A673 (cell line): ENCODE measurements around the gene PML. TPM values are rescaled to one million over a fixed set of nuclear protein-coding genes. Genes with fewer than 3 reads are reported as not detected.

ENCODE experiments used
- BruUV-seq: library from RNA; stranded (reverse); fragments of 400-500 nt; replicated peaks from 2 replicates; lab custom pipeline; 2021; lab: Mats Ljungman, UMichigan
- CTCF ChIA-PET: fragments of 300-600 bp; sonication (Branson Sonifier 250); formaldehyde crosslinking; loops from one replicate; lab custom pipeline; 2022; ENCODE audit warnings: antibody characterized with exemption; lab: Charles Lee
- POLR2A ChIA-PET: fragments of 300-600 bp; sonication (Branson Sonifier 250); formaldehyde crosslinking; loops from one replicate; lab custom pipeline; 2022; ENCODE audit warnings: antibody characterized with exemption; ENCODE audit not compliant: low non-redundant PET; lab: Charles Lee
- DNase-seq: peaks from one replicate; pipeline ENCODE4 v3.0.0-alpha.2; 2015; ENCODE audit warnings: low spot score
- H3K27ac ChIP-seq: fragments of 200-600 bp; sonication (generic); 2 replicates; pipeline ENCODE4 v1.5.1; 2016; ENCODE audit warnings: mixed run types, low read depth, mild to moderate bottlenecking, mixed read lengths, antibody characterized with exemption, low read length; ENCODE audit not compliant: poor library complexity, severe bottlenecking
- H3K27me3 ChIP-seq: fragments of 200-600 bp; sonication (generic); replicated peaks from 2 replicates; pipeline ENCODE4 v1.6.1; 2017; ENCODE audit warnings: mixed run types, low read depth, mild to moderate bottlenecking, mixed read lengths, antibody characterized with exemption, low read length; ENCODE audit not compliant: insufficient read depth, poor library complexity
- H3K36me3 ChIP-seq: fragments of 200-600 bp; sonication (generic); 2 replicates; pipeline ENCODE4 v1.6.1; 2016; ENCODE audit warnings: mixed run types, mild to moderate bottlenecking, mixed read lengths, antibody characterized with exemption, low read length; ENCODE audit not compliant: insufficient read depth, poor library complexity, severe bottlenecking
- H3K4me1 ChIP-seq: fragments of 200-600 bp; sonication (generic); 2 replicates; pipeline ENCODE4 v1.6.1; 2017; ENCODE audit warnings: mixed run types, mild to moderate bottlenecking, mixed read lengths, antibody characterized with exemption, low read length; ENCODE audit not compliant: insufficient read depth, poor library complexity, severe bottlenecking
- H3K4me3 ChIP-seq: fragments of 200-600 bp; sonication (generic); 2 replicates; pipeline ENCODE4 v1.5.1; 2016; ENCODE audit warnings: low read depth, mixed run types, mild to moderate bottlenecking, mixed read lengths, low read length; ENCODE audit not compliant: poor library complexity, severe bottlenecking
- H3K9me3 ChIP-seq: fragments of 200-600 bp; sonication (generic); 2 replicates; pipeline ENCODE4 v1.6.1; 2016; ENCODE audit warnings: mixed run types, low read depth, mild to moderate bottlenecking, mixed read lengths, antibody characterized with exemption, low read length; ENCODE audit not compliant: poor library complexity, severe bottlenecking
- CTCF ChIP-seq: fragments of 300-800, 200-600 bp; sonication (generic); conservative IDR thresholded peaks from 2 replicates; pipeline ENCODE4 v1.5.1; 2017; ENCODE audit warnings: low read depth, mild to moderate bottlenecking, antibody characterized with exemption, low read length, moderate library complexity, mixed read lengths
- EZH2 ChIP-seq: fragments of 200-600 bp; sonication (generic); IDR thresholded peaks from 2 replicates; pipeline ENCODE4 v1.6.1; 2017; ENCODE audit warnings: borderline replicate concordance, low read depth, mild to moderate bottlenecking, mixed read lengths, antibody characterized with exemption, low read length; ENCODE audit not compliant: poor library complexity, severe bottlenecking
- intact Hi-C: fragments of 100-400 bp; cut with micrococcal nuclease; formaldehyde crosslinking; loops from one replicate; pipeline ENCODE4 v1.10.0; 2022; ENCODE audit not compliant: unreplicated experiment
- total RNA-seq: library from RNA; stranded (reverse); gene quantifications from 2 replicates; pipeline ENCODE4 v1.2.3, GENCODE V29; 2021

Gene PML
- total RNA-seq, 1 experiment from 2014 or later, result 40.0 TPM

- Histone ChIP-seq H3K36me3 (peaks cover 23% of the 10 kb centered on the region), H3K27me3 (no peaks in the 10 kb centered on the region), H3K27ac (peak overlapping the region; percentile 75), H3K4me1 (peaks cover 23% of the 10 kb centered on the region), H3K4me3 (no peak overlapping the region), H3K9me3 (no peaks in the 10 kb centered on the region)
- ChIA-PET POLR2A (interaction anchor here (0.8 kb wide), 1 partner anchor 113 kb away, joined by 5 read pairs; no protein-coding TSS in a partner anchor), CTCF (interaction anchor here (0.6 to 1.6 kb wide), 11 partner anchors 15 to 596 kb away, joined by 4 to 22 read pairs (median 6); partner anchors contain the start of gene TBC1D21)
- no peak for DNase-seq
- intact Hi-C loops, result no loop called here
- no peak for TF ChIP-seq EZH2
- no peak for TF ChIP-seq CTCF
- BruUV-seq, result no TSS peak
Measured at GRCh38 chr15:73950479-73950830, 44.1 kb upstream of the PML start.

- no peaks in the 10 kb centered on the region for H3K9me3 ChIP-seq
- CTCF ChIA-PET, result interaction anchor here (0.5 to 1.6 kb wide), 13 partner anchors 14 to 779 kb away, joined by 3 to 22 read pairs (median 5); partner anchors contain the start of gene TBC1D21
- peak overlapping the region; percentile 75 for H3K27ac ChIP-seq
- no TSS peak for BruUV-seq
- peak; percentile 97 for DNase-seq
- peaks cover 23% of the 10 kb centered on the region for H3K36me3 ChIP-seq
- TF ChIP-seq CTCF (peak; percentile 85), EZH2 (no peak)
- intact Hi-C loops, result no loop called here
- no peaks in the 10 kb centered on the region for H3K27me3 ChIP-seq
- H3K4me3 ChIP-seq, result no peak overlapping the region
- POLR2A ChIA-PET, result interaction anchor here (0.5 to 0.8 kb wide), 2 partner anchors 62 to 114 kb away, joined by 5 to 16 read pairs; no protein-coding TSS in a partner anchor
- peaks cover 23% of the 10 kb centered on the region for H3K4me1 ChIP-seq
Measured at GRCh38 chr15:73950831-73951561, 43.5 kb upstream of the PML start.

- no peak for DNase-seq
- intact Hi-C loops, result no loop called here
- ChIA-PET POLR2A (interaction anchor here (0.5 kb wide), 1 partner anchor 63 kb away, joined by 16 read pairs; no protein-coding TSS in a partner anchor), CTCF (interaction anchor here (0.5 to 1.6 kb wide), 8 partner anchors 14 to 779 kb away, joined by 3 to 22 read pairs (median 6); no protein-coding TSS in a partner anchor)
- Histone ChIP-seq H3K27me3 (no peaks in the 10 kb centered on the region), H3K36me3 (peaks cover 19% of the 10 kb centered on the region), H3K27ac (peak overlapping the region; percentile 75), H3K4me1 (peaks cover 23% of the 10 kb centered on the region), H3K4me3 (no peak overlapping the region), H3K9me3 (no peaks in the 10 kb centered on the region)
- TF ChIP-seq EZH2 (no peak), CTCF (no peak)
- BruUV-seq, result no TSS peak
Measured at GRCh38 chr15:73951601-73952000, 42.9 kb upstream of the PML start.
